Fibroblast of lung (primary cell): Measurements from ENCODE around the gene ENG. TPM values are rescaled to one million over a fixed set of nuclear protein-coding genes. Genes with fewer than 3 reads are reported as not detected.

Experiments
- DNase-seq, 2 donors: peaks; one replicate each; pipeline versions ENCODE4 v3.0.0 to v3.0.0-alpha.2; 2010; ENCODE audit warnings: low read depth in 2 of 2
- H2AFZ ChIP-seq: 2 replicates; pipeline ENCODE4 v1.5.1; 2012; ENCODE audit warnings: low read length, control low read depth, inconsistent platforms
- H3K27ac ChIP-seq: 2 replicates; pipeline ENCODE4 v1.5.1; 2011; ENCODE audit warnings: low read length, control low read depth; ENCODE audit not compliant: insufficient read depth
- H3K27me3 ChIP-seq: 2 replicates; pipeline ENCODE4 v1.5.1; 2011; ENCODE audit warnings: mild to moderate bottlenecking, low read length; ENCODE audit not compliant: control insufficient read depth, insufficient read depth
- H3K36me3 ChIP-seq: 2 replicates; pipeline ENCODE4 v1.5.1; 2011; ENCODE audit warnings: low read length; ENCODE audit not compliant: control insufficient read depth, insufficient read depth
- H3K4me1 ChIP-seq: 2 replicates; pipeline ENCODE4 v1.5.1; 2011; ENCODE audit warnings: low read length; ENCODE audit not compliant: control insufficient read depth, insufficient read depth; ENCODE audit errors: extremely low read depth
- H3K4me2 ChIP-seq: 2 replicates; pipeline ENCODE4 v1.5.1; 2011; ENCODE audit warnings: low read length, control low read depth; ENCODE audit not compliant: insufficient read depth; ENCODE audit errors: extremely low read depth
- H3K4me3 ChIP-seq, 4 experiments: fragments of 200-600 bp in 1 of 4; sonication (generic) in 1 of 4; replicated peaks in 1 of 4; 2 replicates each; pipeline ENCODE4 v1.5.1; 2011 to 2016; ENCODE audit warnings: low read length in 4 of 4, low read depth in 3 of 4, mild to moderate bottlenecking in 3 of 4, control low read depth in 2 of 4, inconsistent platforms in 1 of 4, mixed read lengths in 1 of 4; ENCODE audit not compliant: insufficient read depth in 1 of 4; ENCODE audit errors: control extremely low read depth in 1 of 4
- H3K79me2 ChIP-seq: 2 replicates; pipeline ENCODE4 v1.5.1; 2012; ENCODE audit warnings: mild to moderate bottlenecking, low read length, inconsistent platforms; ENCODE audit not compliant: control insufficient read depth, insufficient read depth
- H3K9ac ChIP-seq: 2 replicates; pipeline ENCODE4 v1.5.1; 2011; ENCODE audit warnings: mild to moderate bottlenecking, low read length, control low read depth; ENCODE audit not compliant: insufficient read depth
- H3K9me3 ChIP-seq: 2 replicates; pipeline ENCODE4 v1.5.1; 2012; ENCODE audit warnings: low read depth, low read length; ENCODE audit not compliant: control insufficient read depth, insufficient read depth
- H4K20me1 ChIP-seq: 2 replicates; pipeline ENCODE4 v1.5.1; 2011; ENCODE audit warnings: low read length; ENCODE audit not compliant: control insufficient read depth, insufficient read depth; ENCODE audit errors: extremely low read depth
- EZH2 ChIP-seq: IDR thresholded peaks from 2 replicates; pipeline ENCODE4 v1.5.1; 2012; ENCODE audit warnings: low read length, control low read depth, mild to moderate bottlenecking; ENCODE audit errors: missing control alignments
- polyA plus RNA-seq, 2 donors: library from polyadenylated mRNA; depleted of rRNA in 1 of 2; stranded (reverse) in 1 of 2; unstranded in 1 of 2; fragments of >200 nt; gene quantifications; 2 replicates each; pipeline ENCODE4 v1.2.1, GENCODE V29; 2011 to 2012; ENCODE audit warnings: missing spikeins in 1 of 2
- total RNA-seq: library from RNA; depleted of rRNA; stranded (reverse); fragments of >200 nt; gene quantifications from 2 replicates; pipeline ENCODE4 v1.2.1, GENCODE V29; 2014
- TF ChIP-seq, protein P1 (sequence below), 2 donors: IDR thresholded peaks in 1 of 2; conservative IDR thresholded peaks in 1 of 2; 1 replicate in 1 of 2; 2 replicates in 1 of 2; pipeline ENCODE4 v1.5.1; 2011 to 2012; ENCODE audit warnings: low read length in 2 of 2, control low read depth in 1 of 2, inconsistent platforms in 1 of 2, low read depth in 1 of 2, mild to moderate bottlenecking in 1 of 2

Gene ENG
- total and polyA plus RNA-seq, 2 donors (not counting 1 experiment from before 2014, with no cell fraction given): 30.4 to 59.0 TPM

GRCh38 chr9:127816728-127817127 lies 37.7 kb downstream of the ENG start:
- no peak overlapping the region for H3K4me3 ChIP-seq
- no peaks in the 10 kb centered on the region for H3K27me3 ChIP-seq
- H4K20me1 ChIP-seq: no peaks in the 10 kb centered on the region
- DNase-seq: no peak
- no peaks in the 10 kb centered on the region for H3K9me3 ChIP-seq
- TF ChIP-seq, protein P1, sequence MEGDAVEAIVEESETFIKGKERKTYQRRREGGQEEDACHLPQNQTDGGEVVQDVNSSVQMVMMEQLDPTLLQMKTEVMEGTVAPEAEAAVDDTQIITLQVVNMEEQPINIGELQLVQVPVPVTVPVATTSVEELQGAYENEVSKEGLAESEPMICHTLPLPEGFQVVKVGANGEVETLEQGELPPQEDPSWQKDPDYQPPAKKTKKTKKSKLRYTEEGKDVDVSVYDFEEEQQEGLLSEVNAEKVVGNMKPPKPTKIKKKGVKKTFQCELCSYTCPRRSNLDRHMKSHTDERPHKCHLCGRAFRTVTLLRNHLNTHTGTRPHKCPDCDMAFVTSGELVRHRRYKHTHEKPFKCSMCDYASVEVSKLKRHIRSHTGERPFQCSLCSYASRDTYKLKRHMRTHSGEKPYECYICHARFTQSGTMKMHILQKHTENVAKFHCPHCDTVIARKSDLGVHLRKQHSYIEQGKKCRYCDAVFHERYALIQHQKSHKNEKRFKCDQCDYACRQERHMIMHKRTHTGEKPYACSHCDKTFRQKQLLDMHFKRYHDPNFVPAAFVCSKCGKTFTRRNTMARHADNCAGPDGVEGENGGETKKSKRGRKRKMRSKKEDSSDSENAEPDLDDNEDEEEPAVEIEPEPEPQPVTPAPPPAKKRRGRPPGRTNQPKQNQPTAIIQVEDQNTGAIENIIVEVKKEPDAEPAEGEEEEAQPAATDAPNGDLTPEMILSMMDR (conservative IDR thresholded peaks at IDR 0.05 in 1 of 2, IDR thresholded peaks at IDR 0.05 in 1 of 2; ENCODE audit: low read depth in 1 of 2, low read length in 2 of 2): no peak
- no peaks in the 10 kb centered on the region for H3K79me2 ChIP-seq
- no peak overlapping the region for H3K27ac ChIP-seq
- no peak overlapping the region for H3K9ac ChIP-seq
- peaks cover 47% of the 10 kb centered on the region for H3K36me3 ChIP-seq
- no peak overlapping the region for H3K4me2 ChIP-seq
- no peak overlapping the region for H2AFZ ChIP-seq
- no peaks in the 10 kb centered on the region for H3K4me1 ChIP-seq

DNA sequence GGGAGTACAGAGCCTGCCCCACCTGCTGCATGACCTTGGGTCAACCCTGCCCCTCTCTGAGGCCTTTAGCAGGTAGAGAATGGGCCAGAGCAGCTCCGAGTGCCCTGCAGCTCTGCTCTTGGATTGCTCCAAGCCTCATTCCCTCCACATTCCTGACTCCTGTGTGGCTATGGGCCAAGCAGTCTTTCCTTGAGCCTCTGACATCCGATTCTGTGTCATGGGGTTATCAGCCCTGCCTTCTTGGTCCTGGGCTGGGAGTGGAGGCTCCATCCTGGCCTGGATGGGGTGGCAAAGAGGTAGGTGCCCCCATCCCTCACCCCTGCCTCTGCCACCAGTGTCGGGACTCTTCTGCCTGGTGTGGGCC lies 38.1 kb downstream of the ENG start:
- H3K4me1 ChIP-seq: no peaks in the 10 kb centered on the region
- H3K9me3 ChIP-seq: no peaks in the 10 kb centered on the region
- TF ChIP-seq, protein P1 (conservative IDR thresholded peaks at IDR 0.05 in 1 of 2, IDR thresholded peaks at IDR 0.05 in 1 of 2; ENCODE audit: low read depth in 1 of 2, low read length in 2 of 2): no peak
- no peak for TF ChIP-seq EZH2
- no peak overlapping the region for H2AFZ ChIP-seq
- H3K27ac ChIP-seq: no peak overlapping the region
- no peaks in the 10 kb centered on the region for H3K27me3 ChIP-seq
- no peak overlapping the region for H3K4me2 ChIP-seq
- H3K4me3 ChIP-seq: no peak overlapping the region
- H3K36me3 ChIP-seq: peaks cover 47% of the 10 kb centered on the region
- DNase-seq: no peak
- no peak overlapping the region for H3K9ac ChIP-seq
- no peaks in the 10 kb centered on the region for H3K79me2 ChIP-seq
- H4K20me1 ChIP-seq: no peaks in the 10 kb centered on the region

- no peak overlapping the region for H3K9ac ChIP-seq
- no peak overlapping the region for H3K4me3 ChIP-seq
- H3K79me2 ChIP-seq: no peaks in the 10 kb centered on the region
- H3K27me3 ChIP-seq: no peaks in the 10 kb centered on the region
- peaks cover 47% of the 10 kb centered on the region for H3K36me3 ChIP-seq
- no peaks in the 10 kb centered on the region for H3K9me3 ChIP-seq
- no peaks in the 10 kb centered on the region for H4K20me1 ChIP-seq
- H3K4me2 ChIP-seq: no peak overlapping the region
- DNase-seq: no peak
- H2AFZ ChIP-seq: no peak overlapping the region
- no peak for TF ChIP-seq EZH2
- TF ChIP-seq, protein P1 (conservative IDR thresholded peaks at IDR 0.05 in 1 of 2, IDR thresholded peaks at IDR 0.05 in 1 of 2; ENCODE audit: low read depth in 1 of 2, low read length in 2 of 2): no peak
- no peak overlapping the region for H3K27ac ChIP-seq
- no peaks in the 10 kb centered on the region for H3K4me1 ChIP-seq
These were observed 38.7 kb downstream of the ENG start for GRCh38 chr9:127815512-127816361.
